Lower leg skin (tissue), 4 donors: ENCODE measurements around the gene KIF1B. TPM values are rescaled to one million over a fixed set of nuclear protein-coding genes. Genes with fewer than 3 reads are reported as not detected.
"Not testable (repeated sequence)": the region's sequence is repeated elsewhere in the genome, so short reads cannot be mapped to it uniquely, and the experiment has no call there.

ENCODE experiments used
- DNase-seq, 2 donors: peaks; one replicate each; pipeline ENCODE4 v3.0.0-alpha.2; 2019; ENCODE audit warnings: low spot score in 2 of 2
- H3K4me3 ChIP-seq: fragments of 200-600 bp; sonication (generic); 2 replicates; pipeline ENCODE4 v1.5.1; 2017; ENCODE audit warnings: mild to moderate bottlenecking, low read depth; ENCODE audit not compliant: poor library complexity, severe bottlenecking
- POLR2A ChIP-seq, 2 donors: fragments of 450-650 bp; IDR thresholded peaks; one replicate each; pipeline ENCODE4 v1.6.1; 2016 to 2017; ENCODE audit warnings: antibody characterized with exemption in 2 of 2, mild to moderate bottlenecking in 1 of 2, moderate library complexity in 1 of 2
- WGBS, 2 donors: methylation state at CpG; one replicate each; pipeline ENCODE4 v1.1.5; 2018; 5-methylcytosine and 5-hydroxymethylcytosine counted together
- intact Hi-C: fragments of 100-400 bp; cut with DNase I; formaldehyde crosslinking; loops from one replicate; pipeline ENCODE4 v1.15.0; 2023; ENCODE audit warnings: low total_unique reads
- total RNA-seq, 4 donors: library from RNA; depleted of rRNA; stranded (reverse); fragments of >200 nt; gene quantifications; one replicate each; pipeline ENCODE4 v1.1.0, GENCODE V29; 2016
- TF ChIP-seq, protein P1 (sequence below), 3 donors: fragments of 450-650 bp; IDR thresholded peaks; one replicate each; pipeline ENCODE4 v1.5.1; 2016; ENCODE audit warnings: antibody characterized with exemption in 3 of 3, mild to moderate bottlenecking in 3 of 3, moderate library complexity in 2 of 3

Gene KIF1B
- total RNA-seq, 4 donors from 2014 or later = 44.1 to 53.1 (median 46.0) TPM

DNA sequence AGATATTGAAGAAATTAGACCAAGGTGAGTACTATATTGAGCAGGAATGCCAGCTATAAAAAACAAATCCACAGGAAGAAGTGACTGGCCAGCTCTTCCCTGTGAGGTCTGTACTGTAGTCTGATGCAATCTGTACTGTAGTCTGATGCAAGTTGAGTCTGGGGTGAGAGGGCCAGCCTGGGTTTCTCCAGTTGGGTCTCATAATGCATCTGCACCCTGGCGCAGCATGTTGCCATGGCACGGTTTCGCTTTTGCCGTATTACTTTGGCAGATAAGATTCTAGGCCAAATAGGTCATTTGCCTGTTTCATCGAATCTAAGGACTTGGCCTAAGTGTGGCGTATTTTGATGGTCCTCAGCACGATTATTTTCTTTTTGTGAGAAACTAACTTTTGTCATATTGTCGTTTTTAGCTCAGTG is 164.1 kb downstream of the KIF1B start:
- no peak for DNase-seq
- intact Hi-C loops = no loop called here
- H3K4me3 ChIP-seq = no peak overlapping the region
- TF ChIP-seq, protein P1, sequence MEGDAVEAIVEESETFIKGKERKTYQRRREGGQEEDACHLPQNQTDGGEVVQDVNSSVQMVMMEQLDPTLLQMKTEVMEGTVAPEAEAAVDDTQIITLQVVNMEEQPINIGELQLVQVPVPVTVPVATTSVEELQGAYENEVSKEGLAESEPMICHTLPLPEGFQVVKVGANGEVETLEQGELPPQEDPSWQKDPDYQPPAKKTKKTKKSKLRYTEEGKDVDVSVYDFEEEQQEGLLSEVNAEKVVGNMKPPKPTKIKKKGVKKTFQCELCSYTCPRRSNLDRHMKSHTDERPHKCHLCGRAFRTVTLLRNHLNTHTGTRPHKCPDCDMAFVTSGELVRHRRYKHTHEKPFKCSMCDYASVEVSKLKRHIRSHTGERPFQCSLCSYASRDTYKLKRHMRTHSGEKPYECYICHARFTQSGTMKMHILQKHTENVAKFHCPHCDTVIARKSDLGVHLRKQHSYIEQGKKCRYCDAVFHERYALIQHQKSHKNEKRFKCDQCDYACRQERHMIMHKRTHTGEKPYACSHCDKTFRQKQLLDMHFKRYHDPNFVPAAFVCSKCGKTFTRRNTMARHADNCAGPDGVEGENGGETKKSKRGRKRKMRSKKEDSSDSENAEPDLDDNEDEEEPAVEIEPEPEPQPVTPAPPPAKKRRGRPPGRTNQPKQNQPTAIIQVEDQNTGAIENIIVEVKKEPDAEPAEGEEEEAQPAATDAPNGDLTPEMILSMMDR (IDR thresholded peaks at IDR 0.05) = no peak
- TF ChIP-seq POLR2A (IDR thresholded peaks at IDR 0.05) = no peak
- 87% methylated on average over 8 of the region's 8 CpGs for WGBS, 2 donors

GRCh38 chr1:10377365-10378029 is 167.1 kb downstream of the KIF1B start:
- intact Hi-C loops = loop anchor here (2.0 kb wide), 1 partner anchor 51 kb away; no protein-coding TSS in a partner anchor
- peak; percentile 75 to 89 for DNase-seq
- TF ChIP-seq, protein P1 (IDR thresholded peaks at IDR 0.05) = peak in 1 of 3 donors; percentile 39
- H3K4me3 ChIP-seq = not testable (repeated sequence)
- 30 to 35% methylated on average over 14 of the region's 14 CpGs for WGBS, 2 donors

DNA sequence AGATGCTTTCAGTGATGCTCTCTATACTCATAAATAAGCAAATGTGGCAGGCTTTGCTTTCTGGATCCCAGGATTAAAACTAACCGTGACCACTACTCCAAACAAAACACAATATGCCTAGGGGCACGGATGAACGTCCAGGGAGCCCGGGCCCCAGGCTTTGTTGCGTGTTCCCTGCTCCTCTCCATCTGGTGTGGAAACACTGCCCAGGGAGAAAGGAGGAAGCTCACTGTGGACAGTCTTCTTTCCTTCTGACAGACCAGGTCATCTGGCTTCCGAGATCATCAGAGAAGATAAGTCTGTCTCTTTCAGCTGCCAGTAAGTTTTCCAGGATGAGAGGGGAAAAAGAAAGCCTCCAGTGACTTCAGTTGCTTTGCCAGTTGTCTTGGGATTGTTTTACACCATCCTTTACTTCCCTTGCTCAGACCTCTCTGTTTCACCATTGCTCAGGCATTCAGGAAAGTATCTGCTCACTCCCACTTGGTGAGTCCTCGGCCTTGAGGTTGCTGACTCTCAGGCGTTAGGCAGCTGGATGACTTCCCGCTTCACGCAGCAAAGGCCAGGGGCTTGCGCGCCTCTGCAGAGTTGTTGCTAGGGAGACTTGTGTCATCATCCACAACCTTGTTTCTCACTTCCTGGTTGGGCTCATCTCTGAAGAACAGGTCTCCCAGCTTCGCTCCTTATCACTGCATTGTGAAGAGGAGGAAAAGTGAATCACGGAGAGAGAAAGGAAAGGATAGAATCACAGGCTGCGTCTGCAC is 167.9 kb downstream of the KIF1B start:
- no peak overlapping the region for H3K4me3 ChIP-seq
- 66 to 77% methylated on average over 15 of the region's 15 CpGs for WGBS, 2 donors
- no peak for DNase-seq
- intact Hi-C loops = no loop called here
- TF ChIP-seq POLR2A (IDR thresholded peaks at IDR 0.05) = no peak
- TF ChIP-seq, protein P1 (IDR thresholded peaks at IDR 0.05) = no peak

DNA sequence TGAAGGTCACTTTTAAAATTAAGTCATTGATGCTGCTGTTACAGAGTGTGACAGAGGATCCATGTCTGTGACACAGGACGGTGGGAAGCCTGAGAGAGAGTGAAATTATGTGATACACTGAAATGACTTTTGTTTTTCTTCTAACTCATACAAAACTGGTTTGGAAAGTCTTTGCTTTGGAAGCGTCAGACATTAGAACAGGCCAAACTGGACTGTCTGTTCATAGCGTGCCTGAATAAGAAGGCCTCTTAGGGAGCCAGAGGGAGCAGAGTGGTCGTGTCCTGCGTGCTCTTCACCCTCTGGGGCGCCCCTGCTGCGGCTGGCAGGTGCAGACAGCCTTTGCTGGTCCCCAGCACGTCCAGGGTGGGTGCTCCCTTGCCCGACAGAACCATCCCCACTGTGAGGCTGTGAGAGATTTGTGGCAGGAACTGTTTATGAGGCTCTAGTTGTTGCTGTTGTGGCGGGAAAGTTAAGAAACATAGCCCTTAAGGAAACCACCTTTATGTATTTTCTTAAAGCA is 168.8 kb downstream of the KIF1B start:
- H3K4me3 ChIP-seq = no peak overlapping the region
- no peak for DNase-seq
- TF ChIP-seq POLR2A (IDR thresholded peaks at IDR 0.05) = no peak
- TF ChIP-seq, protein P1 (IDR thresholded peaks at IDR 0.05) = no peak
- WGBS, 2 donors = 81 to 85% methylated on average over 10 of the region's 10 CpGs
- intact Hi-C loops = no loop called here

DNA sequence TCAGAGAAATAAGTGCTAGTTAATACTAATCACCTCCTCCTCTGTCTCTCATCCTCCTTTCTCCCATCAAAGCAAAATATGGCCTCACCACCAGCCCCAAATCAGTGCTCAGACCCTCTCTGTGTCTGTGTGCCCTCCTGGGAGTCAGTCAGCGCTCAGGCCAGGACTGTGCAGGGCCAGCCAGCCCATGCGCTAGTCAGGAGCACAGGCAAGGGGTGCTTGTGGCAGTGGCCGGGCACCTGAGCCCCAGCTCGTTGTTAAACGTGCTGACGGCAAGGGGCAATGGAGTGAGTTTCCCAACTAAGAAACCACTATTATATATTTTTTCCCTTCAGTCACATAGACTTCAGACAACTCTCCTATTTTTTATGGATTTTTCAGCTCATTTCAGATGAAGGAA is 169.3 kb downstream of the KIF1B start:
- no peak overlapping the region for H3K4me3 ChIP-seq
- no peak for TF ChIP-seq POLR2A (IDR thresholded peaks at IDR 0.05)
- TF ChIP-seq, protein P1 (IDR thresholded peaks at IDR 0.05) = no peak
- WGBS, 2 donors = 92 to 96% methylated on average over 6 of the region's 6 CpGs
- DNase-seq = no peak
- intact Hi-C loops = no loop called here
